ENCODE measurements around the gene PRKCZ.
"Not testable (repeated sequence)": the region's sequence is repeated elsewhere in the genome, so short reads cannot be mapped to it uniquely, and the experiment has no call there.

PRKCZ gene

GRCh38 chr1:2115702-2116341 is 65.6 kb downstream of the PRKCZ start:
- DNase-seq (ENCODE audit: low read depth in 2 of 2), result no peak

- DNase-seq (ENCODE audit: low read depth in 2 of 2), result no peak
Observed at GRCh38 chr1:2119886-2120285, 69.7 kb downstream of the PRKCZ start.

DNA sequence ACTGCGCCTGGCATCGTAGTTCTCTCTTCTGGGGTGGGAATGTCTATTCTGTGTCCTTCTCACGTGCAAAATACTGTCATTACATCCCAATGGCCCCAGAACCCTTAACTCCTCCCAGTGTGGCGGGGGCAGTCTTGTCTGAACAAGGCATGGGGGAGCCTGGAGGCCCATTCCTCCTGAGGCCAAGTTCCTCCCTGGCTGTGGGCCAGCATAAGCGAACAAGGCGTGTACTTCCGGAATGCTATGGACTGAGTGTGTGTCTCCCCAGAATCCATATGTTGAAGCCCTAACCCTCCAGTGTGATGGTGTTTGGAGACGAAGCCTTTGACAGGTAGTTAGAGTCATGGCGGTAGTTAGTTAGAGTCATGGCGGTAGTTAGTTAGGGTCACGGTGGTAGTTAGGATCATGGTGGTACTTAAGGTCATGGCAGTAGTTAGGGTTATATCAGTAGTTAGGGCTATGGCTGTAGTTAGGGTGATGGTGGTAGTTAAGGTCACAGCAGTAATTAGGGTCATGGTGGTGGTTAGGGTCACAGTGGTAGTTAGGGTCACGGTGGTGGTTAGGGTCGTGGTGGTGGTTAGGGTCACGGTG is 71.0 kb downstream of the PRKCZ start:
- no peak for DNase-seq (ENCODE audit: low read depth in 2 of 2)

GRCh38 chr1:2121794-2122193 is 71.6 kb downstream of the PRKCZ start:
- not testable (repeated sequence) for DNase-seq (ENCODE audit: low read depth in 2 of 2)

DNA sequence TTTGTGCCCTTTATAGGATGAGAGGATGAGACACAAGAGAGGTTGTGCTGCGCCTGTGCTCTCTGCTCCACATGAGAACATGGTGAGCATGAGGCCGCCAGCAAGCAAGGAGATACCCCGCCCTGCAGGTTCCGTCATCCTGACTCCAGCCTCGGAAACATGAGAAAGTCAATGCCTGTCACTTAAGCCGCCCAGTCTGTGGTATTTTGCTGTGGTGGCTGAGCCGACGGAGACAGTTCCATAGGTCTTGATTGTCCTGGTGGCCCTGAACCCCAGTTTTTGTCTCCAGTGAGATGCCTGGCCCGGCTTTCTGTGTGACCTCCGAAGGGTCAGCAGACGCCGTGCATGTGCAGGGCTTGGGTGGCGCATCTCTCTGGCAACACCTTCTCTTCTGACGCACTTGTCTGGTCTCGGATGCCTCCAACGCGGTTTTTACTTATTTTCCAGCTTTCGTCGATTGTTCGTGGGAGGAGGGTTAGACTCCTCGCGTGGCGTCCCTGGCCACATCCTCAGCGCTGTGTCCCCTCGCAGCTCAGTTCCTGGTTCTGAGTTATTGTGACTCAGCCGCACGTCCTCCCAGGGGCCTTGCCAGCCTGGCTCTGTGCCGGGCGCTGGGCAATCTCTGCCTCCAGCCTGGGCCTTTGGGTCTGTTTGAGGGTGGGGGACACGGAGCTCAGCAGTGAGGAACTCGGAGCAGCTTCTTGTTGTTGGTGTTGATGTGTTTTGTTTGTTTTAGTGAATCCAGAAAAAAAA is 74.4 kb downstream of the PRKCZ start:
- DNase-seq (ENCODE audit: low read depth in 2 of 2), result no peak

- no peak for DNase-seq (ENCODE audit: low read depth in 2 of 2)
Observed at GRCh38 chr1:2125350-2126211, 75.4 kb downstream of the PRKCZ start.

- no peak for DNase-seq (ENCODE audit: low read depth in 2 of 2)
Observed at GRCh38 chr1:2126331-2127186, 76.3 kb downstream of the PRKCZ start.

- no peak for DNase-seq (ENCODE audit: low read depth in 2 of 2)
Observed at GRCh38 chr1:2127187-2128145, 77.3 kb downstream of the PRKCZ start.

- no peak for DNase-seq (ENCODE audit: low read depth in 2 of 2)
Observed at GRCh38 chr1:2128189-2128901, 78.1 kb downstream of the PRKCZ start.

DNA sequence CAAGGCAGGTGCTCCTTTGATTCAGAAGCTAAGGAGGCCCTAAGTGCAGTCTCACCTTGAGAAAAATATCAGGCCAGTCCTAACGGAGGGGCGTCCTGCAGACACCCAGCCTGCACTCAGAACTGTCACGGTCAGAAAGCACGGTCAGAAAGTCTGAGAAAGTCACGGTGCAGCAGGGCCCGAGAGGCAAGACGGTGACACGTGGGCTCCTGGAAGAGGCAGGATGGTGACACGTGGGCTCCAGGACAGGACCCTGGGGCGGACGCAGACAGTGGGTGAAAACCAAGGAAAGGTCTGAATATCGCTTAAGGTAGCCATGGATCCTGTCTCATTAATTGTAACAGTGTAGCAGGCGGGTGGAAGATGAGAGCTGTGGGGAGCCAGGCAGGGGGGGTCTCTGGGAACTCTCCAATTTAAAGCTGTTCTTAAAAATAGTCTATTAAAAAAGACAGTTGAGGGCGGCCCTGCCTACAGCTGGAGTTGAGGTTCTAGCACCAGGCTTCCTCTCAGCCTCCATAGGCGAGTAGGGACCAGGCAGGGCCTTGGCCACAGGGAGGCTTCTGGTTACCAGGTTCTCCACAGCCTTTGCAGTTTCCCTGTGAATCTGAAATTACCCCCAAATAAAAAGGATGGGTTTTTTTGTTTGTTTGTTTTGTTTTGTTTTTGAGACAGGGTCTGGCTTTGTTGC is 79.2 kb downstream of the PRKCZ start:
- no peak for DNase-seq (ENCODE audit: low read depth in 2 of 2)

DNA sequence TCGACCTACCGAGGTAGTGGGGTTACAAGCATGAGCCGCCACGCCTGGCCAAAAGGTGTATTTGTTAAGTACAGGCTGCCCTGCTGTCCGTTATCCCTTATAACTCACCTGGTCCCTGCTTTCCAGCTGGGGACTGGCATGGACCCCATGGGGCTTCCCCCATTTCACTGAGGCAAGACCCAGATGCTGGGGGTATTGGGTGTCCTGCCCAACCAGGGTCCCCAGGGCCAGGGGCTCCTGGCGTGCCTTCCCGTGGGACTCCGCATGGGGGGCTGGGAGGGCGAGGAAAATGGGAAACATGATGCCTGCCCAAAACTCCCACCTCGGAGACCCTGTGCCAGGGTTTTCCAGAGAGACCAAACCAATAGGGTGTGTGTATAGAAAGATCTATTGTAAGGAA is 79.9 kb downstream of the PRKCZ start:
- DNase-seq (ENCODE audit: low read depth in 2 of 2), result no peak

DNA sequence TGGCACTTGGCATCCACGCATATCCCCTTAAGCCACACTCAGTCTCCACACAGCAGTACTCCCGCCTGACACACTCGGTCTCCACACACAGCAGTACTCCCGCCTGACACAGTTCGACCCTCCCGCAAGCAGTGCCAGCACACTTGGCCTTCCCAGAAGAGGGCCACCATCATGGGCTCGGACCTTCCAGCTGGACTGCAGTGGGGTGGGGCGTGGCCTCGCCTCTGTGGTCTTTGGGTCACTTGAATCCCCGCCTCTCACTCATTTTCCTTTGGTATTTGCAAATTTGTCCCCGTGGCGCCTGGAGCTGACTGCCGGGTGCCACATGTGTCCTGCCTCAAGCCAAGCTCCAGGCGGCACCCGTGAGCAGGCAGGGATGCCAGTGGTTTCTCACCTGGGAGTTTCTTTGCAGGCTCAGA is 80.7 kb downstream of the PRKCZ start:
- no peak for DNase-seq (ENCODE audit: low read depth in 2 of 2)

- DNase-seq (ENCODE audit: low read depth in 2 of 2), result no peak
Observed at GRCh38 chr1:2132222-2133038, 82.2 kb downstream of the PRKCZ start.

DNA sequence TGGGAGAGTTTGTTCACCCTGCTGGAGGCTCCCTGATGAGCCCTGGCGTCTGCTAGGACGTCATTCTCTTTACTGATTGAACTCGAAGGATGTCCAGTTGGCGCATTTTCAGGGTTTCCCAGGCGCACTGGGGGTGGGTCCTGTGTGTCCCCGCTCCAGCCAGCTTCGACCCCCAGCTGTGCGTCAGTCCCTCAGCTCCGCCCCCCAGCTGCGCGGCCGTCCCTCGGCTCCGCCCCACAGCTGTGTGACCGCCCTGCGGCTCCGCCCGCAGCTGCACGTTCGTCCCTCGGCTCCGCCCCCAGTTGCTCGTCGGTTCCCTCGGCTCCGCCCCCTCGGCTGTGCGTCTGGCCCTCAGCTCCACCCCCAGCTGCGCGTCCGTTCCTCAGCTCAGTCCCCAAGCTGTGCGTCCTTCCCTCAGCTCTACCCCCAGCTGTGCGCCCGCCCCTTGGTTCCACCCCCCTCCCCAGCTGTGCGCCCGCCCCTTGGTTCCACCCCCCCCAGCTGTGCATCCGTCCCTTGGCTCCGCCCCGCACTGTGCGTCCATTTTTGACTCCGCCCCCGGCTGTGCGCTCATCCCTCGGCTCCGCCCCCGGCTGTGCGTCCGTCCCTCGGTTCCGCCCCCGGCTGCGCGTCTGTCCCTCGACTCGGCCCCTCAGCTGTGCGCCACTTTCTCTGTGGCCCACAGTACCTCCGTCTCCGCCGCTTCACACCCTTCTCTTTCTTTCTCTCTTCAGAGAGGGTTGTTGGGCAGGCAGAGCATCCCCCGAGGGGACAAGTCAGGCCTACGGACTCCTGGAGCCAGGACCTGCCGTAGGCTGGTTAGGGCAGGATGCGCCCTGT is 83.0 kb downstream of the PRKCZ start:
- peak; percentile 94 to 96 for DNase-seq (ENCODE audit: low read depth in 2 of 2)

DNA sequence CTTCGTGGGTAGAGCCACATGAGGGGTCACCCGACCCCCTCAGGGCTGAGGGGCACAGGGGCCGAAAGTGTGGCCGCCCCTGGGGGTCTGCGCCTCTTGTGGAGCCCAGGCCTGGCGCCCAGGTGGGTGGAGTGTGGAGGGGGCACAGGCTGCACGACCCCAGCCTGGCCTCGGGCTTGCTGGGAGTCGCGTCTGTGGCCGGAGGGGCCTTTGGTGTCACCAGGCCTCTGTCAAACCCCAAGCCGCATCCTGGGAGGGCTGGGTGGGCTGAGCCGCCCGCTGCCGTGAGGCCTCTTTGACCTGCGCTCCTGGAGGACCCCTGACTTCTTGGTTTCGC is 83.6 kb downstream of the PRKCZ start:
- no peak for DNase-seq (ENCODE audit: low read depth in 2 of 2)

DNA sequence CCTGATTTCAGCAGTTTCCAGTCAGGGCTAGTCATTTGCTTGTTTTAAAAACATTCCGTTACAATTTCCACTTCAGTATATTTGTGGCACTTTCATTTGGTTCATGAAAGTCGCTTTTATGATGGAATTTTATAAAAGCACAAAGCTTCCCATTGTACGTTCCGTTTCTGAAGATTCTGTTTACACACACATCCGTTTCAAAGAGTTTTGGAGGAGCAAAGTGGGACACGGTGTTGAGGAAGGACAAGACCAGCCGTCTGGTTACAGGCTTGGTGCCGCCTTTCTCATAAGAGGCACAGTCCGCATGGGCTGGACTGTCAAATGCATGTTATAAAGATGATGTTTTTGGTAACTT is 84.0 kb downstream of the PRKCZ start:
- no peak for DNase-seq (ENCODE audit: low read depth in 2 of 2)

DNA sequence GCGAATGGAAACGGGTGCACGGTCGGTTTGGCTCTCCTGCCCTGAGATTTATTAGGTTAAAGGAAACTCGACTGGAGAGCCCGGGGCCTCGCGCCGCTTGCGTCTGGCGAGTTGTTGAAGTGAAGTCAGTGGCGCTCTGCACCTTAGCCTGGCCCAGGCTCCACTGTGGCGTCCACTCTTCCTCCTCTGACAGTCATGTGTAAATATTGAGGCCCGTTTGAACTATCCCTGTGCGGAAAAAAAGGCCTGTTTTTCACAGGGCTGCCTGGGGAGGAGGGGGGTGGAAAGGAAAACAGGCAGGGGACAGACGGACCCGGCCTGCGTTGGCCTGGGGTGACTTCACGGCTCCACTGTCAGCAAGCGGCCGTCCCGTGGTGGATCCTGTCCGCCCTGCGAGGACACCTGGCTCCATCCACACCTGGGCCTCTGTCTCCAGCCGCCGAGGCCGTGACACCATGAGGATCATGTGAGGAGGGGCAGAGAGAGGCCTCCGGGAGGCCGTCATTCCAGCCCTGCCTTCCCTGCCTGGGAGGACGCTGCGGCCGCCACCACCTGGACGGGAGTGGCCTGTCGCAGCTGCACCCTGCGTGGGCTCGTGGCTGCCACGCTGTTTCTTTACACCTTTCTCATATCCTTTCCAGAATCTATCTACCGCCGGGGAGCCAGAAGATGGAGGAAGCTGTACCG is 84.6 kb downstream of the PRKCZ start:
- no peak for DNase-seq (ENCODE audit: low read depth in 2 of 2)
